ENCODE data around the gene ARMC2. TPM values are rescaled to one million over a fixed set of nuclear protein-coding genes. Genes with fewer than 3 reads are reported as not detected.
A peak's percentile ranks its signal among the peaks of the same experiment; 100 is the strongest.

ARMC2 gene
- total and polyA plus RNA-seq, 2 donors (not counting 1 experiment from before 2014, with no cell fraction given) = 4.8 to 9.9 TPM

GRCh38 chr6:108942556-108943492, 94.6 kb downstream of the ARMC2 start:
- H3K27me3 ChIP-seq (replicated peaks in 1 of 4; ENCODE audit: control extremely low read depth in 1 of 4, control insufficient read depth in 3 of 4, insufficient read depth in 4 of 4, low read length in 3 of 4) = no peaks in the 10 kb centered on the region
- peak overlapping the region; percentile 63 for H3K27ac Mint-ChIP-seq
- no peak for TF ChIP-seq EZH2 (IDR thresholded peaks at IDR 0.05; ENCODE audit: borderline replicate concordance, insufficient read depth, low read depth, low read length, poor library complexity, severe bottlenecking)
- TF ChIP-seq, protein P1, sequence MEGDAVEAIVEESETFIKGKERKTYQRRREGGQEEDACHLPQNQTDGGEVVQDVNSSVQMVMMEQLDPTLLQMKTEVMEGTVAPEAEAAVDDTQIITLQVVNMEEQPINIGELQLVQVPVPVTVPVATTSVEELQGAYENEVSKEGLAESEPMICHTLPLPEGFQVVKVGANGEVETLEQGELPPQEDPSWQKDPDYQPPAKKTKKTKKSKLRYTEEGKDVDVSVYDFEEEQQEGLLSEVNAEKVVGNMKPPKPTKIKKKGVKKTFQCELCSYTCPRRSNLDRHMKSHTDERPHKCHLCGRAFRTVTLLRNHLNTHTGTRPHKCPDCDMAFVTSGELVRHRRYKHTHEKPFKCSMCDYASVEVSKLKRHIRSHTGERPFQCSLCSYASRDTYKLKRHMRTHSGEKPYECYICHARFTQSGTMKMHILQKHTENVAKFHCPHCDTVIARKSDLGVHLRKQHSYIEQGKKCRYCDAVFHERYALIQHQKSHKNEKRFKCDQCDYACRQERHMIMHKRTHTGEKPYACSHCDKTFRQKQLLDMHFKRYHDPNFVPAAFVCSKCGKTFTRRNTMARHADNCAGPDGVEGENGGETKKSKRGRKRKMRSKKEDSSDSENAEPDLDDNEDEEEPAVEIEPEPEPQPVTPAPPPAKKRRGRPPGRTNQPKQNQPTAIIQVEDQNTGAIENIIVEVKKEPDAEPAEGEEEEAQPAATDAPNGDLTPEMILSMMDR (IDR thresholded peaks at IDR 0.05) = no peak
- H4K20me1 ChIP-seq (ENCODE audit: control insufficient read depth, insufficient read depth, low read length, poor library complexity, severe bottlenecking) = no peaks in the 10 kb centered on the region
- H3K9me3 Mint-ChIP-seq (ENCODE audit: insufficient read depth) = no peaks in the 10 kb centered on the region
- peak overlapping the region in 1 of 2 donors; percentile 20 for H3K27ac ChIP-seq (ENCODE audit: low read length in 2 of 2)
- ChIA-PET CTCF (no interaction called here), POLR2A (no interaction called here)
- peaks cover 15 to 19% of the 10 kb centered on the region in 2 donors for H3K4me1 ChIP-seq (ENCODE audit: control insufficient read depth in 2 of 2, insufficient read depth in 2 of 2, low read length in 2 of 2)
- no peaks in the 10 kb centered on the region for H3K36me3 ChIP-seq (replicated peaks in 1 of 2; ENCODE audit: control extremely low read depth in 1 of 2, control insufficient read depth in 1 of 2, extremely low read depth in 1 of 2, insufficient read depth in 2 of 2, low read length in 1 of 2)
- WGBS (ENCODE audit: insufficient coverage) = 0% methylated on average over 1 of the region's 9 CpGs
- H3K4me1 Mint-ChIP-seq = peaks cover 23% of the 10 kb centered on the region
- H3K9ac ChIP-seq (ENCODE audit: low read length) = peak overlapping the region; percentile 49
- peak overlapping the region; percentile 74 for H3K4me3 Mint-ChIP-seq
- ATAC-seq (ENCODE audit: low read depth) (peak; percentile 53), DNase-seq (peak; percentile 51)
- peak overlapping the region; percentile 67 for H3K4me2 ChIP-seq (replicated peaks; ENCODE audit: low read depth, low read length, poor library complexity, severe bottlenecking)
- intact Hi-C loops (cut with micrococcal nuclease) = no loop called here
- H3K79me2 ChIP-seq (ENCODE audit: control insufficient read depth, insufficient read depth, low read length) = no peaks in the 10 kb centered on the region
- peak overlapping the region; percentile 59 for H2AFZ ChIP-seq (ENCODE audit: insufficient read depth, low read depth, low read length, poor library complexity, severe bottlenecking)
- H3K4me3 ChIP-seq (ENCODE audit: control extremely low read depth in 1 of 5, extremely low read depth in 1 of 5, insufficient read depth in 1 of 5, low read depth in 2 of 5, low read length in 4 of 5) = peak overlapping the region in 3 of 5 experiments; percentile 4 to 47 (median 5)
- no peaks in the 10 kb centered on the region for H3K9me3 ChIP-seq (ENCODE audit: control extremely low read depth in 1 of 3, control insufficient read depth in 2 of 3, insufficient read depth in 1 of 3, low read length in 2 of 3)
- H3K27me3 Mint-ChIP-seq = no peaks in the 10 kb centered on the region

GRCh38 chr6:108944071-108944470, 95.8 kb downstream of the ARMC2 start:
- DNase-seq (no peak), ATAC-seq (ENCODE audit: low read depth) (no peak)
- Histone ChIP-seq H3K27ac (ENCODE audit: low read length in 2 of 2) (no peak overlapping the region), H3K4me2 (replicated peaks; ENCODE audit: low read depth, low read length, poor library complexity, severe bottlenecking) (no peak overlapping the region), H2AFZ (ENCODE audit: insufficient read depth, low read depth, low read length, poor library complexity, severe bottlenecking) (no peak overlapping the region), H3K4me3 (ENCODE audit: control extremely low read depth in 1 of 5, extremely low read depth in 1 of 5, insufficient read depth in 1 of 5, low read depth in 2 of 5, low read length in 4 of 5) (no peak overlapping the region), H3K79me2 (ENCODE audit: control insufficient read depth, insufficient read depth, low read length) (no peaks in the 10 kb centered on the region), H3K36me3 (replicated peaks in 1 of 2; ENCODE audit: control extremely low read depth in 1 of 2, control insufficient read depth in 1 of 2, extremely low read depth in 1 of 2, insufficient read depth in 2 of 2, low read length in 1 of 2) (no peaks in the 10 kb centered on the region), H3K9me3 (ENCODE audit: control extremely low read depth in 1 of 3, control insufficient read depth in 2 of 3, insufficient read depth in 1 of 3, low read length in 2 of 3) (no peaks in the 10 kb centered on the region), H4K20me1 (ENCODE audit: control insufficient read depth, insufficient read depth, low read length, poor library complexity, severe bottlenecking) (no peaks in the 10 kb centered on the region), H3K9ac (ENCODE audit: low read length) (no peak overlapping the region), H3K4me1 (ENCODE audit: control insufficient read depth in 2 of 2, insufficient read depth in 2 of 2, low read length in 2 of 2) (peaks cover 26 to 27% of the 10 kb centered on the region in 2 donors), H3K27me3 (replicated peaks in 1 of 4; ENCODE audit: control extremely low read depth in 1 of 4, control insufficient read depth in 3 of 4, insufficient read depth in 4 of 4, low read length in 3 of 4) (no peaks in the 10 kb centered on the region)
- POLR2A ChIA-PET = no interaction called here
- intact Hi-C loops (cut with micrococcal nuclease) = no loop called here
- TF ChIP-seq EZH2 (IDR thresholded peaks at IDR 0.05; ENCODE audit: borderline replicate concordance, insufficient read depth, low read depth, low read length, poor library complexity, severe bottlenecking) = no peak
- TF ChIP-seq, protein P1 (IDR thresholded peaks at IDR 0.05) = no peak
- Mint-ChIP-seq H3K27me3 (no peaks in the 10 kb centered on the region), H3K9me3 (ENCODE audit: insufficient read depth) (no peaks in the 10 kb centered on the region), H3K27ac (no peak overlapping the region), H3K4me3 (no peak overlapping the region), H3K4me1 (peaks cover 33% of the 10 kb centered on the region)
- CTCF ChIA-PET = no interaction called here
- whole genome bisulfite sequencing (ENCODE audit: insufficient coverage) = 100% methylated on average over 1 of the region's 1 CpG

All from B cell (primary cell).